PC-3 (cell line): ENCODE measurements around the gene ZNF22. TPM values are rescaled to one million over a fixed set of nuclear protein-coding genes. Genes with fewer than 3 reads are reported as not detected.

Source experiments
- ATAC-seq: fragments of 200-7000 bp; cut with Tn5 transposase; 2 replicates; pipeline ENCODE4 v1.9.1; 2020; ENCODE audit warnings: mild to moderate bottlenecking, moderate library complexity
- BruUV-seq: library from RNA; stranded (reverse); fragments of 400-500 nt; replicated peaks from 2 replicates; lab custom pipeline; 2021; lab: Mats Ljungman, UMichigan
- CTCF ChIA-PET: fragments of 300-600 bp; sonication (Branson Sonifier 250); formaldehyde crosslinking; loops from one replicate; lab custom pipeline; 2022; ENCODE audit warnings: antibody characterized with exemption; lab: Charles Lee
- POLR2A ChIA-PET: fragments of 300-600 bp; sonication (Branson Sonifier 250); formaldehyde crosslinking; loops from one replicate; lab custom pipeline; 2022; ENCODE audit warnings: antibody characterized with exemption; ENCODE audit not compliant: unreplicated experiment; lab: Charles Lee
- DNase-seq: peaks from one replicate; pipeline ENCODE4 v3.0.0-alpha.2; 2015
- H2AFZ ChIP-seq: fragments of 300-600 bp; sonication (generic); 2 replicates; pipeline ENCODE4 v1.6.0; 2016; ENCODE audit warnings: antibody characterized with exemption, low read length
- H3F3A ChIP-seq: fragments of 300-600 bp; sonication (generic); one replicate; pipeline ENCODE4 v1.6.0; 2017; ENCODE audit warnings: antibody characterized with exemption, low read length, control low read depth, mild to moderate bottlenecking; ENCODE audit not compliant: unreplicated experiment
- H3K27ac ChIP-seq: fragments of 300-600 bp; sonication (generic); 2 replicates; pipeline ENCODE4 v1.5.1; 2016; ENCODE audit warnings: mild to moderate bottlenecking, low read length
- H3K27me3 ChIP-seq: fragments of 300-600 bp; sonication (generic); 2 replicates; pipeline ENCODE4 v1.6.1; 2016; ENCODE audit warnings: low read length, mixed read lengths
- H3K36me3 ChIP-seq: fragments of 300-600 bp; sonication (generic); 2 replicates; pipeline ENCODE4 v1.6.1; 2016; ENCODE audit warnings: low read depth, mixed run types, low read length, mixed read lengths
- H3K4me1 ChIP-seq: fragments of 300-600 bp; sonication (generic); 2 replicates; pipeline ENCODE4 v1.5.1; 2016; ENCODE audit warnings: low read length; ENCODE audit not compliant: insufficient read depth
- H3K4me2 ChIP-seq: fragments of 300-600 bp; sonication (generic); 2 replicates; pipeline ENCODE4 v1.6.0; 2016; ENCODE audit warnings: low read length
- H3K4me3 ChIP-seq: fragments of 300-600 bp; sonication (generic); 2 replicates; pipeline ENCODE4 v1.5.1; 2016; ENCODE audit warnings: mild to moderate bottlenecking, low read length, mixed read lengths
- H3K79me2 ChIP-seq: fragments of 300-600 bp; sonication (generic); 2 replicates; pipeline ENCODE4 v1.6.1; 2017; ENCODE audit warnings: low read length, mixed read lengths
- H3K9ac ChIP-seq: fragments of 300-600 bp; sonication (generic); 2 replicates; pipeline ENCODE4 v1.6.0; 2016; ENCODE audit warnings: mild to moderate bottlenecking, low read length
- H3K9me2 ChIP-seq: fragments of 300-600 bp; sonication (generic); replicated peaks from 2 replicates; pipeline ENCODE4 v1.6.1; 2016; ENCODE audit warnings: mixed run types, low read length, mixed read lengths
- H3K9me3 ChIP-seq: fragments of 300-600 bp; sonication (generic); 2 replicates; pipeline ENCODE4 v1.6.1; 2016; ENCODE audit warnings: low read length, mixed read lengths
- H4K20me1 ChIP-seq: fragments of 300-600 bp; sonication (generic); 2 replicates; pipeline ENCODE4 v1.6.1; 2016; ENCODE audit warnings: low read length, mixed read lengths
- CTCF ChIP-seq: fragments of 300-600 bp; sonication (generic); conservative IDR thresholded peaks from 2 replicates; pipeline ENCODE4 v1.5.1; 2017; ENCODE audit warnings: antibody characterized with exemption, low read depth, mild to moderate bottlenecking, low read length
- EZH2 ChIP-seq: fragments of 300-600 bp; sonication (generic); IDR thresholded peaks from one replicate; pipeline ENCODE4 v1.6.1; 2017; ENCODE audit warnings: antibody characterized with exemption, mild to moderate bottlenecking, low read length; ENCODE audit not compliant: unreplicated experiment
- EZH2phosphoT487 ChIP-seq: fragments of 300-600 bp; sonication (generic); IDR thresholded peaks from 2 replicates; pipeline ENCODE4 v1.6.1; 2018; ENCODE audit warnings: mild to moderate bottlenecking, antibody characterized with exemption, low read length, borderline replicate concordance
- intact Hi-C: fragments of 100-400 bp; cut with micrococcal nuclease; formaldehyde crosslinking; loops from 2 replicates; pipeline ENCODE4 v1.9.0; 2023
- total RNA-seq: library from RNA; depleted of rRNA; stranded (reverse); fragments of >200 nt; gene quantifications from 2 replicates; pipeline ENCODE4 v1.2.3, GENCODE V29; 2014

Gene ZNF22
- total RNA-seq, 1 experiment from 2014 or later: 24.8 TPM

- Histone ChIP-seq H3K4me2 (no peak overlapping the region), H2AFZ (no peak overlapping the region), H3K4me1 (no peaks in the 10 kb centered on the region), H3K79me2 (no peaks in the 10 kb centered on the region), H4K20me1 (no peaks in the 10 kb centered on the region), H3K27ac (no peak overlapping the region), H3K27me3 (peaks cover 22% of the 10 kb centered on the region), H3K9me2 (no peaks in the 10 kb centered on the region), H3K36me3 (no peaks in the 10 kb centered on the region), H3K4me3 (no peak overlapping the region), H3F3A (no peaks in the 10 kb centered on the region), H3K9ac (no peak overlapping the region), H3K9me3 (no peaks in the 10 kb centered on the region)
- no peak for TF ChIP-seq EZH2
- intact Hi-C loops: no loop called here
- CTCF ChIA-PET: no interaction called here
- no peak for DNase-seq
- no peak for ATAC-seq
- POLR2A ChIA-PET: no interaction called here
- no TSS peak for BruUV-seq
These were observed 14.9 kb downstream of the ZNF22 start for GRCh38 chr10:45015590-45015989.

- CTCF ChIA-PET: no interaction called here
- Histone ChIP-seq H3K79me2 (no peaks in the 10 kb centered on the region), H4K20me1 (no peaks in the 10 kb centered on the region), H3K4me2 (no peak overlapping the region), H3K27me3 (peaks cover 6% of the 10 kb centered on the region; the same call in 1 of the 2 replicates), H3K9ac (no peak overlapping the region), H3K36me3 (no peaks in the 10 kb centered on the region), H3K4me1 (no peaks in the 10 kb centered on the region), H3K27ac (no peak overlapping the region), H3F3A (no peaks in the 10 kb centered on the region), H2AFZ (no peak overlapping the region), H3K9me2 (no peaks in the 10 kb centered on the region), H3K4me3 (no peak overlapping the region), H3K9me3 (no peaks in the 10 kb centered on the region)
- ATAC-seq: no peak
- BruUV-seq: no TSS peak
- POLR2A ChIA-PET: no interaction called here
- DNase-seq: no peak
- intact Hi-C loops: no loop called here
- TF ChIP-seq EZH2phosphoT487 (no peak), CTCF (no peak), EZH2 (no peak)
These were observed 22.7 kb downstream of the ZNF22 start for GRCh38 chr10:45023426-45023825.

GRCh38 chr10:45034301-45034700 is 33.6 kb downstream of the ZNF22 start:
- H3F3A ChIP-seq: no peaks in the 10 kb centered on the region
- H2AFZ ChIP-seq: no peak overlapping the region
- H3K36me3 ChIP-seq: no peaks in the 10 kb centered on the region
- no peak overlapping the region for H3K9ac ChIP-seq
- H3K27ac ChIP-seq: no peak overlapping the region
- POLR2A ChIA-PET: no interaction called here
- no peak overlapping the region for H3K4me2 ChIP-seq
- no TSS peak for BruUV-seq
- DNase-seq (no peak), ATAC-seq (no peak)
- no peaks in the 10 kb centered on the region for H3K4me1 ChIP-seq
- H3K9me3 ChIP-seq: peaks cover 18% of the 10 kb centered on the region
- peaks cover 4% of the 10 kb centered on the region; the same call in 1 of the 2 replicates for H3K27me3 ChIP-seq
- TF ChIP-seq CTCF: no peak
- TF ChIP-seq EZH2: no peak
- TF ChIP-seq EZH2phosphoT487: no peak
- no peaks in the 10 kb centered on the region for H4K20me1 ChIP-seq
- intact Hi-C loops: no loop called here
- no peaks in the 10 kb centered on the region for H3K9me2 ChIP-seq
- CTCF ChIA-PET: no interaction called here
- H3K79me2 ChIP-seq: no peaks in the 10 kb centered on the region
- no peak overlapping the region for H3K4me3 ChIP-seq
